ENCODE data around the gene EARS2. TPM values are rescaled to one million over a fixed set of nuclear protein-coding genes. Genes with fewer than 3 reads are reported as not detected.

EARS2 gene
- total and polyA plus RNA-seq, 2 donors (not counting 1 experiment from before 2014, with no cell fraction given) = 27.3 to 40.3 TPM

GRCh38 chr16:23504453-23505179, 52.5 kb downstream of the EARS2 start:
- Histone ChIP-seq H4K20me1 (ENCODE audit: control insufficient read depth, extremely low read depth, insufficient read depth, low read length) (peaks cover 5% of the 10 kb centered on the region), H3K79me2 (ENCODE audit: control insufficient read depth, insufficient read depth, low read length) (peaks cover 30% of the 10 kb centered on the region), H3K4me1 (ENCODE audit: control insufficient read depth, extremely low read depth, insufficient read depth, low read length) (peaks cover 13% of the 10 kb centered on the region), H2AFZ (ENCODE audit: low read length) (no peak overlapping the region), H3K9me3 (ENCODE audit: control insufficient read depth, insufficient read depth, low read depth, low read length) (no peaks in the 10 kb centered on the region), H3K9ac (ENCODE audit: insufficient read depth, low read length) (no peak overlapping the region), H3K27ac (ENCODE audit: insufficient read depth, low read length) (no peak overlapping the region), H3K27me3 (ENCODE audit: control insufficient read depth, insufficient read depth, low read length) (no peaks in the 10 kb centered on the region), H3K4me3 (replicated peaks in 1 of 4; ENCODE audit: control extremely low read depth in 1 of 4, insufficient read depth in 1 of 4, low read depth in 3 of 4, low read length in 4 of 4) (no peak overlapping the region), H3K36me3 (ENCODE audit: control insufficient read depth, insufficient read depth, low read length) (peaks cover 2% of the 10 kb centered on the region), H3K4me2 (ENCODE audit: extremely low read depth, insufficient read depth, low read length) (no peak overlapping the region)
- DNase-seq (ENCODE audit: low read depth in 2 of 2) = peak; percentile 86 to 95
- TF ChIP-seq CTCF (conservative IDR thresholded peaks at IDR 0.05 in 1 of 2, IDR thresholded peaks at IDR 0.05 in 1 of 2; ENCODE audit: low read depth in 1 of 2, low read length in 2 of 2) (peak in 1 of 2 donors; percentile 13), EZH2 (IDR thresholded peaks at IDR 0.05; ENCODE audit: low read length, missing control alignments) (no peak)

- no peaks in the 10 kb centered on the region for H3K9me3 ChIP-seq (ENCODE audit: control insufficient read depth, insufficient read depth, low read depth, low read length)
- H2AFZ ChIP-seq (ENCODE audit: low read length) = no peak overlapping the region
- H3K27ac ChIP-seq (ENCODE audit: insufficient read depth, low read length) = no peak overlapping the region
- TF ChIP-seq EZH2 (IDR thresholded peaks at IDR 0.05; ENCODE audit: low read length, missing control alignments) = no peak
- TF ChIP-seq CTCF (conservative IDR thresholded peaks at IDR 0.05 in 1 of 2, IDR thresholded peaks at IDR 0.05 in 1 of 2; ENCODE audit: low read depth in 1 of 2, low read length in 2 of 2) = no peak
- peak; percentile 63 to 88 for DNase-seq (ENCODE audit: low read depth in 2 of 2)
- no peak overlapping the region for H3K9ac ChIP-seq (ENCODE audit: insufficient read depth, low read length)
- H3K27me3 ChIP-seq (ENCODE audit: control insufficient read depth, insufficient read depth, low read length) = no peaks in the 10 kb centered on the region
- peaks cover 5% of the 10 kb centered on the region for H4K20me1 ChIP-seq (ENCODE audit: control insufficient read depth, extremely low read depth, insufficient read depth, low read length)
- peaks cover 13% of the 10 kb centered on the region for H3K4me1 ChIP-seq (ENCODE audit: control insufficient read depth, extremely low read depth, insufficient read depth, low read length)
- peaks cover 2% of the 10 kb centered on the region for H3K36me3 ChIP-seq (ENCODE audit: control insufficient read depth, insufficient read depth, low read length)
- H3K4me3 ChIP-seq (replicated peaks in 1 of 4; ENCODE audit: control extremely low read depth in 1 of 4, insufficient read depth in 1 of 4, low read depth in 3 of 4, low read length in 4 of 4) = no peak overlapping the region
- peak overlapping the region; percentile 27 for H3K4me2 ChIP-seq (ENCODE audit: extremely low read depth, insufficient read depth, low read length)
- peaks cover 26% of the 10 kb centered on the region for H3K79me2 ChIP-seq (ENCODE audit: control insufficient read depth, insufficient read depth, low read length)
Measured at GRCh38 chr16:23504076-23504452, 53.1 kb downstream of the EARS2 start.

GRCh38 chr16:23502466-23502865, 54.7 kb downstream of the EARS2 start:
- Histone ChIP-seq H3K27ac (ENCODE audit: insufficient read depth, low read length) (no peak overlapping the region), H2AFZ (ENCODE audit: low read length) (no peak overlapping the region), H3K9ac (ENCODE audit: insufficient read depth, low read length) (no peak overlapping the region), H3K79me2 (ENCODE audit: control insufficient read depth, insufficient read depth, low read length) (peaks cover 19% of the 10 kb centered on the region), H3K9me3 (ENCODE audit: control insufficient read depth, insufficient read depth, low read depth, low read length) (no peaks in the 10 kb centered on the region), H3K36me3 (ENCODE audit: control insufficient read depth, insufficient read depth, low read length) (peaks cover 2% of the 10 kb centered on the region), H3K27me3 (ENCODE audit: control insufficient read depth, insufficient read depth, low read length) (no peaks in the 10 kb centered on the region), H3K4me1 (ENCODE audit: control insufficient read depth, extremely low read depth, insufficient read depth, low read length) (peaks cover 11% of the 10 kb centered on the region), H3K4me3 (replicated peaks in 1 of 4; ENCODE audit: control extremely low read depth in 1 of 4, insufficient read depth in 1 of 4, low read depth in 3 of 4, low read length in 4 of 4) (no peak overlapping the region), H4K20me1 (ENCODE audit: control insufficient read depth, extremely low read depth, insufficient read depth, low read length) (peaks cover 4% of the 10 kb centered on the region), H3K4me2 (ENCODE audit: extremely low read depth, insufficient read depth, low read length) (no peak overlapping the region)
- no peak for DNase-seq (ENCODE audit: low read depth in 2 of 2)
- TF ChIP-seq EZH2 (IDR thresholded peaks at IDR 0.05; ENCODE audit: low read length, missing control alignments) (no peak), CTCF (conservative IDR thresholded peaks at IDR 0.05 in 1 of 2, IDR thresholded peaks at IDR 0.05 in 1 of 2; ENCODE audit: low read depth in 1 of 2, low read length in 2 of 2) (no peak)

Data from fibroblast of lung (primary cell).